LNCaP clone FGC (cell line): Measurements from ENCODE around the gene RUNDC1.

Source experiments
- DNase-seq: peaks from one replicate; pipeline ENCODE4 v3.0.0-alpha.2; 2011; ENCODE audit warnings: low read depth
- H3K4me3 ChIP-seq: 2 replicates; pipeline ENCODE4 v1.5.1; 2011; ENCODE audit warnings: mild to moderate bottlenecking, low read depth, low read length, control low read depth
- TF ChIP-seq, protein P1 (sequence below): IDR thresholded peaks from 2 replicates; pipeline ENCODE4 v1.5.1; 2012; ENCODE audit warnings: mild to moderate bottlenecking; ENCODE audit not compliant: control insufficient read depth, insufficient read depth; ENCODE audit errors: extremely low read depth

RUNDC1 gene

DNA sequence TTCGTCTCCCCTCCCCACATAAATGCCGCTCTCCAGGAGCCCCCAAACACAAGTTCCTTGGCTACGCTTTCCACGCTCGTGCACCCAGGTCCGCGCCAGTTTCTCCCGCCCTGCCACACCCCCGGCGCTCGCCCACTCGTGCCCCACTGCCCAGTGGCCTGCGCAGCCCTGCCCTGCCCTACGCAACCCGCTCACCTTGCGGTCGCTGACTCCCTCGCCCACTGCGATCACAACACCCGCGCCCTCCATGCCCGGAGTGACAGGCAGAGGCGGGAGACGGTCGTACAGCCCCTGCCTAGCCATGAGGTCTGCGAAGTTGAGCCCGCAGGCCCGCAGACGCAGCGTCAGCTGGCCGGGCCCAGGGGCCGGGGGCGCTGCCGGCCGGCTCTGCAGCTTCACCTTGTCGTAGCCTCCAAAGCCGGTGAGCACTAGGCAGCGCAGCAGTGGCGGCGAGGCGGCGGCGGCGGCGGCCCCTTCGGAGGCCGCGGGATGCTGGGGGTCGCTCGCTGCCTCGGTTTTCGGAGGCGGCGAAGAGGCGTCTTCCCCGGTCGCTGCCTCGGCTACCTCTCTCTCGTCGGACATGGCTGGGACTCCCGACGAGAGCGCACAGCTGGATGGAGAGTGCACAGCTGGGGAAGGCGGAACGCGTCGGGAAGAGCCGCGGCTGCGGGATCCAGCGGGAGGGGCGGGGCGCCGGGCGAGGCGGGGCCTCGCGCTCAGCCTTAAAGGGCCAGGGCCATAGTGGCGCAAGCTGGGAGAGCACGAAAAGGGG lies 41.6 kb downstream of the RUNDC1 start, which contains the start of gene VAT1:
TSS of gene VAT1 (minus strand) at position 645 of the 772 bp plus-strand sequence. CDS start at position 582, 63 bp downstream.
- TF ChIP-seq, protein P1, sequence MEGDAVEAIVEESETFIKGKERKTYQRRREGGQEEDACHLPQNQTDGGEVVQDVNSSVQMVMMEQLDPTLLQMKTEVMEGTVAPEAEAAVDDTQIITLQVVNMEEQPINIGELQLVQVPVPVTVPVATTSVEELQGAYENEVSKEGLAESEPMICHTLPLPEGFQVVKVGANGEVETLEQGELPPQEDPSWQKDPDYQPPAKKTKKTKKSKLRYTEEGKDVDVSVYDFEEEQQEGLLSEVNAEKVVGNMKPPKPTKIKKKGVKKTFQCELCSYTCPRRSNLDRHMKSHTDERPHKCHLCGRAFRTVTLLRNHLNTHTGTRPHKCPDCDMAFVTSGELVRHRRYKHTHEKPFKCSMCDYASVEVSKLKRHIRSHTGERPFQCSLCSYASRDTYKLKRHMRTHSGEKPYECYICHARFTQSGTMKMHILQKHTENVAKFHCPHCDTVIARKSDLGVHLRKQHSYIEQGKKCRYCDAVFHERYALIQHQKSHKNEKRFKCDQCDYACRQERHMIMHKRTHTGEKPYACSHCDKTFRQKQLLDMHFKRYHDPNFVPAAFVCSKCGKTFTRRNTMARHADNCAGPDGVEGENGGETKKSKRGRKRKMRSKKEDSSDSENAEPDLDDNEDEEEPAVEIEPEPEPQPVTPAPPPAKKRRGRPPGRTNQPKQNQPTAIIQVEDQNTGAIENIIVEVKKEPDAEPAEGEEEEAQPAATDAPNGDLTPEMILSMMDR: no peak; the same call in 1 of the 2 replicates
- peak within 1 kb of the TSS; percentile 93 for H3K4me3 ChIP-seq
- no peak for DNase-seq

DNA sequence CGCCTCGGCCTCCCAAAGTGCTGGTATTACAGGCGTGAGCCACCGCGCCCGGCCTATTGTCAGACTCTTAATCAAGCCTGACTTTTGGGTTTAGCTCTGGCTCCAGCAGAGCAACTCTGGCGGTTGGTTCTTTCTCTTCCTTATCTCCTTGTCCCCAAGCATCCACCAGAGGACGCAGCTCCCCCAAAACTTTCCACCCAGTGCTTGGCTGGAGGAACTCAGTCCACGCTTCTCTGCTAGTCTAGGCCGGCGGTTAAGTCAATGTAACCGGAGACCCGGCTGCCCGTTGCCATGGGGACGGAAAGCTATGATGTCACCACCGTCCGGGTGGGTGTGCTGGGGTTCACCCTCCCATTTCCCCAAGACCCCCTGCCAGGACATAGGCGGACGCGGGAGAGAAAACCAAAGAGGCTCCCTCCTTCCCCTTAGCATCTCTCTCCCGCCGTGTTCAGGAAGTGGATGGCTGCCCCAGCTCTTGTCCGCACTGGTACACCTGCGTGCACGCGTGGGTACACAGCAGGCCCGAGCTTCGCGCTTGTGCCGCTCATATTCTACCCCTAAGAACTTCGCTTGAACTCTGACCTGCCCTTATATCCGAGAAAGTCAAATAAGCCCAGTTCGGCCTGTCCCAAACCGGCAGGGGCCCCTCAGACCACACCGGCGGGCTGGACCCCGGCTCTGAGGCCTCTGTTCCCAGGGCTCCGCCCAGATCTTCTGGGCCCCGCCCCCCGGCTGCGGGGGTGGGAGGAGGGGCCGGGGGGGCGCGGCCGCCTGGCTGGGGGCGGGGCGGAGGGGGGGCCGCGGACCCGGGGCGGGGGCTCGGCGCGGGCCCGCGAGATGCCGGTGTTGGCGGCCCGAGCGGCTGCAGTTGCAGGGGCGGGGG lies 44.3 kb downstream of the RUNDC1 start, which contains the start of gene RND2:
TSS of gene RND2 (plus strand) at position 825 of the 883 bp plus-strand sequence. CDS start 117 bp downstream, outside the sequence.
- TF ChIP-seq, protein P1: no peak
- no peak within 1 kb of the TSS for H3K4me3 ChIP-seq
- DNase-seq: no peak

DNA sequence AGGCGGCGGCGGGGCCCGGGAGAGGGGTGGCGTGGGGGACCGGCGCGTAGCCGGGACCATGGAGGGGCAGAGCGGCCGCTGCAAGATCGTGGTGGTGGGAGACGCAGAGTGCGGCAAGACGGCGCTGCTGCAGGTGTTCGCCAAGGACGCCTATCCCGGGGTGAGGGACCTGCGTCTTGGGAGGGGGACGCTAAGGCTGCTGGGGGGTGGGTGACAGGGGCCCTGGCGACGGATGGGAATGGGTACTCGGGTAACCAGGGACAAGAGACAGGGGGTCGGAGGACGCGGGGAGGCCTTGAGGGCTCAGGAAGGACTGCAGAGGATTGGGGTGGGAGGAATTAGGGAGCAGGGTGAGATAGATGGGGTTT lies 44.9 kb downstream of the RUNDC1 start:
- H3K4me3 ChIP-seq: no peak overlapping the region
- no peak for DNase-seq
- TF ChIP-seq, protein P1: no peak

DNA sequence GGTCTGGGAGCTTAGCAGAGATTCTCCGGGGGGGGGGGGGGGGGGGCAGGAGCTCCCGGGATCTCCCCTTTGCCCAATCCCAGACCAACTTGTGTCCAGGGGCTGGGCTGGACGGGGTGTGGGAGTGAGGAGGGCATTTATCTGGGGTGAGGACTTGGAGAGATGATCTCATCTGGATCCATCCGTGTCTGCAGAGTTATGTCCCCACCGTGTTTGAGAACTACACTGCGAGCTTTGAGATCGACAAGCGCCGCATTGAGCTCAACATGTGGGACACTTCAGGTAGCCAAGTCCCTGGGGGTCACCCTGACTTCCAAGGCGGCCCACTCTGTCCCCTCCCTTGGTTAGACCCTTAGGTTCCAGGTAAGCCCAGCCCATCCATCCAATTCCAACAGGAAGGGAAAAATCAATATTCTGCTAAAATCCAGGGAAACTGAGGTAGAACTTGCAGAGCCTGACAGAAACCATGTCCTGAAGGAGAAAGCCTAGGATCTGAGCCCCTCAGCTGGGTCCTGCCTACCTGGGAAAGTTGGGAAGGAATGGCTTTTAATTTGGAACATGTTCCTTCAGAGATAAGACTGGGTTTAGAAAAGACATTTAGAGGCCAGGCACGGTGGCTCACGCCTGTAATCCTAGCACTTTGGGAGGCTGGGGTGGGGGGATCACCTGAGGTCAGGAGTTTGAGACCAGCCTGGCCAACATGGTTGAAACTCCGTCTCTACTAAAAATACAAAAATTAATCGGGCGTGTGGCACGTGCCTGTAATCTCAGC lies 45.6 kb downstream of the RUNDC1 start:
- no peak for DNase-seq

DNA sequence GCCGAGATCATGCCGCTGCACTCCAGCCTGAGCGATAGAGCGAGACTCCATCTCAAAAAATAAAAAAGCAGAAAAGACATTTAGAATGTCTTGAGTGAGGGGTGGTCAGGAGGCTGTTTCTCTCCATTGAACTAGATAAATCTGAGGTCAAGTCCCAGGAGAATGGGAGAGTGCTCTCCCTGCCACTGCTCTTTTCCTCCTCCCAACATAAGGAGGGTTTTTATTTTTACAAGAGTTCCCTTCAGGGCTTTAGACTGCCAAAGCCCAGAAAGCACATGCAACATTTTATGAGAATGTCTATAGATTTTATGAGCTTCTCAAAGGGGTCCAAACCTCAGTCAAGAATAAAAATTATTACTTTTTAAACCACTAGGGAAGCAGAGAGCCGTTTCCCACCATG lies 46.2 kb downstream of the RUNDC1 start:
- no peak for DNase-seq
- TF ChIP-seq, protein P1: no peak
- H3K4me3 ChIP-seq: no peak overlapping the region

More for the DNA sequence above, 45.6 kb downstream of the RUNDC1 start:
- no peak overlapping the region for H3K4me3 ChIP-seq
- TF ChIP-seq, protein P1: no peak
